Measurements from ENCODE around the gene CEMP1.

- TF ChIP-seq CTCF (IDR thresholded peaks at IDR 0.05): no peak
- no peak for TF ChIP-seq POLR2A (IDR thresholded peaks at IDR 0.05)
- no peak for TF ChIP-seq EP300 (IDR thresholded peaks at IDR 0.05)
- TF ChIP-seq POLR2AphosphoS5 (IDR thresholded peaks at IDR 0.05): no peak
Measured at GRCh38 chr16:2514333-2515179, 16.7 kb downstream of the CEMP1 start.

Measured in suprapubic skin (tissue), 4 donors.